CD1c-positive myeloid dendritic cell (primary cell): ENCODE data around the gene MAPT.
"Not testable (repeated sequence)": the region's sequence is repeated elsewhere in the genome, so short reads cannot be mapped to it uniquely, and the experiment has no call there.

Source experiments
- DNase-seq: peaks from one replicate; pipeline ENCODE4 v3.0.0-alpha.2; 2016; ENCODE audit errors: extremely low spot score

The MAPT gene

DNA sequence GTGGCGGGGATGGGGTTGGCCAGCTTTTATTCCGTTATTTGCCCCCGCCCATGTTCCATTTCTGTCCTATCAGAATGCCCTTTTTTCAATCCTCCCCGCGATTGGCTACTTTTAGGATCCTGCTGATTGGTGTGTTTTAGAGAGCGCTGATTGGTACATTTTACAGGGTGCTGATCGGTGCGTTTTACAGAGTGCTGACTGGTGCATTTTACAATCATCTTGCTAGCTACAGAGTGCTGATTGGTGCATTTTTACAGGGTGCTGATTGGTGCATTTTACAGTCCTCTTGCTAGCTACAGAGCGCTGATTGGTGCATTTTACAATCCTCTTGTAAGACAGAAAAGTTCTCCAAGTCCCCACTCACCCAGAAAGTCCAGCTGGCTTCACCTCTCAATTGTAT is 32.2 kb upstream of the MAPT start:
- not testable (repeated sequence) for DNase-seq

DNA sequence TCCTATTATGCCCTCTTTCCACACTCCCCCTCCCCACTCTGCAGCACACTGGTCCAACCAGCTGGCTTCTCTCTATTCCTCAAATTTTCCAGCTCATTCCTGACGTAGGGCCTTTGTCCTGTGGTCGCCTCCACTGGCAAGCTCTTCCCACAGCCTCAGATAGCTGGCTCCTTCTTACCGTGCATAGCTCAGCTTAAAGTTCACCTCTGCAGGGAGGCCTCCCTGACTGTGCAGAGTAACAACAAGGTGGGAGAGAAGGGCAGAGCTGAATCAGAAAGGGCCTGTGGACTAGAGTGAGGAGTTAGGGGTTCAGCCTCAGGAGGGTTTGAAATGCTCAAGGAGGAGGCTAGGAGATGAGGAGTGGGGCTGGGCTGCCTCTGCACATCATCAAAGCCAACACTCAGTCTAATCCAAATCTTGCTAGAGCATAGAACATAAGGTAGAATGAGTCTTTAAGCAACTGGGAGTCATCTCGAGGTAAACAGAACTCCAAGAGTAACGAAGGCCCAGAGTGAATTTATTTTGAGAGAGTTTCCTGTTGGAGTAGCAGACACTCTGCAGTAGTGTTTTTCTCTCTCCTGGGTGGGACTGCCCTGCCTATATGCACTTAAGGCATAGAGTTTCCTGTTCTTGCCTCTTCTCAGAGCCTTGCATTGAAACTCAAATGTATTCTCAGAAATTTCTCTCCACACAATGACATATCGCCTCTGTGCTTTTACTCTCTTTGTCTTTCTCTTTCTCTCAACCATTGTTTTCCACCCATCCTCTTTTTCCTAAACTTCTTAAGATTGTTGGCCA is 30.3 kb upstream of the MAPT start:
- DNase-seq = no peak

DNA sequence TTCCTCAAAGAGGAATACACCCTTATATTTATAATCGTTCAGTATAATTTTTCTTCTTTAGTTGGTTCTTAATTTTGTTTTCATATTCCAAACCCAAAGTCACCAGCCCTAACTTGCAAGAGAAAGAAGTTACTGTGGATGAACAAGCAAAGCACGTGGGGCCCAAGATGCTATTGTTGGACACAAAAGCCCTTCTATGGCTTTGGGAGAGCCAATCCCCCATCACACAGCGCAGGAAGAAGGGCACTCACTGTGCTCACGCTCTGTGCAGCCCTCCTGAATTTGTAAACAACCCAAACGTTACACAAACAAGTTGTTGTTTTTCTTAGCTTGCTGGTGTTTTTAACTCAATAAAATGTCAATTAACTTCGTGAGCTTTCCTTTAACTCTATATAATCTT is 27.2 kb upstream of the MAPT start:
- DNase-seq = no peak

DNA sequence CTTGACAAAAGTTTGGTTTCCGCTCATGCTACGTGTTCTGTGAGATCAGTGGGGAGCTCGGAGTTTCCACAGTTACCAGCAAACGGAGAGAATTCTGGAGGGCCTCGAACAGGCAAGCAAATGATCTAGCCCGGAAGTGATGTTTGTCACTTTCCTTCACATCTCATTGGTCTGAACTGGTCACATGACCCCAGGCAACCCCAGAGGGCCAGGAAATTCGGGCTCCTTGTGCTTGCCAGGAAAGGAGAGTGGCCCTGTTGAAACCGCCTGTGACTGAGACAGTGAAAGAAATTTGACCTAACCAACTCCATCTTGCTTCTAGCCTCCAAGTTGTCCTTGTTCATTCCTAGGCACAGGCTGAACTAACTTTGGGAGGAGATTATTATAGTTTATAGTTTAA is 26.7 kb upstream of the MAPT start:
- DNase-seq = no peak

DNA sequence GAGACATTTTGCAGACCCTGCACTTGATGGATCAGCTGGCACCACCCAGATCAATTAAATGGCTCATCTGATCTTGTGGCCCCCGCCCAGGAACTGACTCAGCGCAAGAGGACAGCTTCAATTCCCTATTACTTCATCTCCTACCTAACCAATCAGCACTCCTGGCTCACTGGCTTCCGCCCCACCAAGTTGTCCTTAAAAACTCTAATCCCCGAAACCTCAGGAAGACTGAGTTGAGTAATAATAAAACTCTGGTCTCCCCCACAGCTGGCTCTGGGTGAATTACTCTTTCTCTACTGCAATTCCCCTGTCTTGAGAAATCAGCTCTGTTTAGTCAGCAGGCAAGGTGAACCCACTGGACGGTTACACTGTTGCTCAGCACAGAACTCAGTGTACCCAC is 26.1 kb upstream of the MAPT start:
- DNase-seq = no peak

DNA sequence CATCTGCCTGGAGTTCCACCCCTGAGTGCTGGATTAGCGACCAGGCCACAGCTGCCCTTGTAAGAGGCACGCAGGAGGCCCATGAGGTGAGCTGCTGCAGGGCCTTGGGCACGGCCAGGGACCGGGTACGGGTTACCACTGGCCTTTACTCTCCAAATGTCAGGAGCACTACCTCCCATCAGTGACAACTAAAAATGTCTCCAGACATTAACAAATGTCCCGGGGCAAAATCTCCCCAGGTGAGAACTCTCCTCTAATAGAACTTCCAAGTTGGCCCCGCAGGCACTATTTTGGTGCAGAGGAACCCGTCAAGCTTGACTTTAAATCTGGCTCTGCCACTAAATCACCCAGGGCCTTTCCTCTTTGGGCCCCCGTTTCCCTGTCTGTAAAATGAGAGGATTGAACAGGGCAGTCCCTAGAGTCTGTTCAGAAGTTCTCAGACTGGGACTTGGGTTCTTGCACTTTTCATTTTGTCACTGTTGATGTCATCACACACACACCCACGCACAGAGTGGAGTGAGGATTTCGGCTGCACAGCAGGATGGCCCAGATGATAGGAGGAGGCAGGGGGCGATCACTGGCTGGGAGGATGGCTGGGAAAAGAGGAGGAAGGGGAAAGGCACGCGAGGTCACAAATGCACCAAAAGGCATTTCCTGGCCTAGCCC is 24.5 kb upstream of the MAPT start:
- DNase-seq = no peak

DNA sequence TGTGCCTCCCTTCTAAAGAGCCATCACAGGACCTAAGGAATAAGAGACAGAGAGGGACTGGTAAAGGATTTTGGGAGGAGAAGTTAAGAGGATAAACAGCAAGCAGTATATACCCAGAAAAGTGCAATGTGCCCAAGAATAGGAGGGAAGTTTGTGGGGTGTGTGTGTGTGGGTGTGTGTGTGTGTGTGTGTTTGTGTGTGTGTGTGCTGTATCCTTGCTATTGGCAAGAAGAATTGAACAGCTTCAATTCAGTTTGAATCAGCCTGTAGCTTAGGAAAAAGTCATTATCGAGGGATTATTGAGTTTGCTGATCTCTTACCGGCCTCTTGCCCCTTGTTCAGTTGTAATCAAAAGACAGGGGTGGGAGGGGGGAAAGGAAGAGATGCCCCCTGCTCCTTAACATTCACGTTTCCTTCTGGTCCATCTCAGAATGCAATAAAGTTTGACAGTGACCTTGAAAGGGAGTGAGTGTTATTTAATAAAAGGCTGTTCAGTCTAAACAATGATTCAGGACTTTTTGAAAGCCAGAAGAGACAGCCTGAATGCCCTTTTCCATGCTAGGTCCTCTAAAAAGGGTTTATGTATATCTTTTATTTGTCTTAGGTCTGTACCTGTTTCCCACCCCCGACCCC is 23.9 kb upstream of the MAPT start:
- DNase-seq = no peak

DNA sequence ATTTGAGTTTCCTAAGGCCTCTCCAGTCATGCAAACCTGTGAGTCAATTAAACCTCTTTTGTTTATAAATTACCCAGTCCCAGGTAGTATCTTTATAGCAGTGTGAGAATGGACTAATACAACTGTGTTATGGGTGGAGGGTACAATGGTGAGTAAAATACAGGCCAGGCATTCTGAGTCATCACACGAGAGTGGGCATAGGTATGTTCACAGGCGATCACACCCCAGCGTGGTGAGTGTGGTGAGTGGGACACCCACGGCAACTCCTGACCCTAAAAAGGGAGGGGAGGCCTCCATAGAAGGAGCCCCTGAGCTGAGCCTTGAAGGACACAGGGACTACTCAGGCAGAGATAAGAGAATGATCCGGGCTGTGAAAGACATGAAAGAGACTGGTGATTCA is 22.6 kb upstream of the MAPT start:
- DNase-seq = no peak

DNA sequence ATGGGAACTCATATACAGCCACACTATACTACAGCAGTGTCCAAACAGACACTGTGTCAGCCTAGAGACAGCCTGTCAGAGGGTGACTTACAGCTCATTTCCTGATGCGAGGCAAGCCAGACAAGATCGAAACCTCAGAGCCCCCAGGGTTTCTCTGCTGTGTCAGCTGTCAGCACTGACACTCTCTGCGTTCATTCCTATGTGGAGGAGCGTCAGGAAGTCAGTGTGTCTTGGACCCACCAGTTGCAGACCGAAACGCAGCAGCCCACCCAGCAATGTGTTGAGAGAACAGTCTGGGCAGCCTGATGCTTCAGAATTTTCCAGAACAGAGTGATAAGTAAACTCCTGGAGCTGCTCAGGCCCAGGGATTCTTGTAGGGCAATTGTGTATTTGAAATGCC is 20.6 kb upstream of the MAPT start:
- DNase-seq = no peak

DNA sequence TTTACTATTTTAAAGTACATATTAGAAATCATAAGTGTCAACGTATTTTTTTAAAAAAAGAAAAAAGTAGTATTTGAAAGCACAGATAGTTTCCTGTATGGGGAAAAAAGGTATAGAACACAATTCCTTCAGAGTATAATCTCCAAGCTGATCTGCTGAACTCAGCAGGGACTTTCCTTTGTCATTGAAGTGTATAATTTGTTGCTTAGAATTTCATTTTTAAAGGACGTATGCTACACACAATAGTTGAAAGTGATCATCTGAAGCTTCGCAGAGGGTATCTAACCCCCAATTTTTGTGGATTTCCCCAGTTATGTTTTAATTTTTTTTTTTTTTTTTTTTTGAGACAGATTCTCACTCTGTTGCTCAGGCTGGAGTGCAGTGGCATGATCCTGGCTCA is 20.2 kb upstream of the MAPT start:
- DNase-seq = no peak

DNA sequence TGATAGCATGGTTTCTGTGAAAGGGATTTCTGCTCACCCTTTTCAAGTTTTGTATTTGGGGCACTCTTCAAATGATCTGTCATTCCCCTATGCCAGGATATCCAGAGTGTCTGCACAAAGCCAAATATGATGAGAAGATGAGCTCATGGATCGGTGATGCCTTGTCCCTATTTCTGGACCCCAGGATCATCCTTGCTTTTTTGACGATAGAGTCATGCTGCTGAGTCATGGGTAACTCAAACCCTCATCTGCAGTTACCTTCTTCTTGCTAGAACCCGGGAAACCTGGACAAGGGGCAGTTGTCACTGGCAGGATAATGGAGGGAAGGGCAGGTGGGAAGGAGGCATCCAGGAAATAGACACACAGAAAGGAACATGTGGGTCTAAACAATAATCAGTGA is 17.8 kb upstream of the MAPT start:
- DNase-seq = no peak

DNA sequence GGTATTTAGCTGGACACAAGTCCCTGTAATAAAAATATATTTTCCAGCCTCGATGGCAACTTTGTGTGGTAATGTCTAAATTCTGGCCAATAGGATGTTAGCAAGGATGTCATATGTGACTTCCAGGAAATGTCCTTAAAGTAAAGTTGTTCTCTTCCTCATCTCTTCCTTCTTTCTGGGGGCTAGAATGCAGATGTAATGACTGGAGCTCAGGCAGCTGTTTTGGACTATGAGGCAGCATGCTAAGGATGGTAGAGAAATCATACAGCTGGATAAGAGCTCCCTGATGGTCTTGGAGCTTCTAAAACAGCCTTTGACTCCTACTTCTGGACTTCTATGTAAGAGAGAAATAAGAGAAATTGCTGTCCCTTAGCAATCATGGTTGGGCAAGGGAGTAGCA is 16.9 kb upstream of the MAPT start:
- DNase-seq = no peak

DNA sequence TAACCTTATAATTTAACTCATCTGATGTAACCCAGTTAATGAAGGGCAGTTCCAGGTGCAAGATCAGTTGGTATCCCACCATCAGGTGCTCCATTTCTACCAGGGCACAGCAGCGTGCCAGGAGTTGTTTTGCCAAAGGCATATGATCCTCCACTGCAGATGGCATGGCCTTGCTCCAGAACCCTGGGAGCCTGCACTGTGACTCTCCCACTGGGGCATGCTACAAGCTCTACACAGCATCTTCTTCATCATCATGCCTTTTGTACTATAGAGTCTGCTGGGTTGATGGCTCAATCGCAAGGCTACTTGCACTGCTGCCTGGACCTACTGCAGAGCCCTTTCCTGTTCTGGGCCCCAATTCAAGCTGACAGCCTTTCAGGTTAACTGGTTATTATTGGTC is 11.3 kb upstream of the MAPT start:
- DNase-seq = no peak

DNA sequence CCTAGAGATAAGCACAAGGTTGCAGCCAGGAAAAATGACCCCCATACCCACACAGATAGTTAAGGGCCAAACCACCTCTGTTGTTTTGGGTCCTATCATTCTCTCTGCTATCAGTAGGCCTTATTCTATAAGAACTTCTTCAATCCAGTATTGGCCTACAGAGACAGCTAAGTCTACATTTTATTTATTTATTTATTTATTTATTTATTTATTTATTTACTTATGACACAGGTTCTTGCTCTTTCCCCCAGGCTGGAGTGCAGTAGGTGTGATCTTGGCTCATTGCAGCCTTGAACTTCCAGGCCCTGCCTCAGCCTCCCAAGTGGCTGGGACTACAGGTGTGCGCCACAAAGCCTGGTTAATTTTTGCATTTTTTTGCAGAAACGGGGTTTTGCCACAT is 7.5 kb upstream of the MAPT start:
- no peak for DNase-seq

DNA sequence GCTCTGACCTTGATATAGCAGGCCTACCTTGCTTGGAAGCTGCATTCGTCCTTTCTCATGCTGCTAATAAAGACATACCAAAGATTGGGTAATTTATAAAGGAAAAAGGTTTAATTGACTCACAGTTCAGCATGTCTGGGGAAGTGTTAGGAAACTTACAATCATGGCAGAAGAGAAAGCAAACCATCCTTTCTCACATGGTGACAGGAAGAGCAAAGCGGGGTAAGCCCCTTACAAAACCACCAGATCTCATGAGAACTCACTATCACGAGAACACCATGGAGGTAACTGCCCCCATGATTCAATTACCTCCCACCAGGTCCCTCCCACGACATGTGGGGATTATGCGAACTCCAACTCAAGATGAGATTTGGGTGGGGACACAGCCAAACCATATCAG is 6.0 kb upstream of the MAPT start:
- no peak for DNase-seq

DNA sequence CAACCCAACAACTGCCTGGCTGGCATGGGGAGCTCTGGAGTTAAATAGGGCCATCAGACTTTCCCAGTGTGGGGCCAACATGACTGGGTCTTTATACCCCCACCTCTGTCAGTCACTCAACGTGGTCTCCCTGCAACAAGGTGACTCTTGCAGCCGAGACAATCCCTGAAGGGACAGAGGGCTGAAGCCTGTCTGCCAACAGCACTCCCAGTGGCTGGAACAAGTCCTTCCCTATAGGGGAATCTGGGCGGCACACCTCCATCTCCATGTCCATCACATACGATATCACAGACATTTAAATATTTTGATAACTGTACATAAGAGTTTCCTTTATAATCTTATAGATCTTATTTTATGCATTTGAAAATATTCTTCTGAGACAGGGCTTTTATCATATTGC is 4.8 kb upstream of the MAPT start:
- no peak for DNase-seq

DNA sequence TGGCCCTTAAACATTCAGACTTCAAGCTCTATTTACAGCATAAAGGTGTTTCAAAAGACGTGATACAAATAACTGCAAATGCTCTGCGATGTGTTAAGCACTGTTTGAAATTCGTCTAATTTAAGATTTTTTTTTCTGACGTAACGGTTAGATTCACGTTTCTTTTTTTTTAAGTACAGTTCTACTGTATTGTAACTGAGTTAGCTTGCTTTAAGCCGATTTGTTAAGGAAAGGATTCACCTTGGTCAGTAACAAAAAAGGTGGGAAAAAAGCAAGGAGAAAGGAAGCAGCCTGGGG is 681 bp upstream of the MAPT start:
- no peak for DNase-seq

DNA sequence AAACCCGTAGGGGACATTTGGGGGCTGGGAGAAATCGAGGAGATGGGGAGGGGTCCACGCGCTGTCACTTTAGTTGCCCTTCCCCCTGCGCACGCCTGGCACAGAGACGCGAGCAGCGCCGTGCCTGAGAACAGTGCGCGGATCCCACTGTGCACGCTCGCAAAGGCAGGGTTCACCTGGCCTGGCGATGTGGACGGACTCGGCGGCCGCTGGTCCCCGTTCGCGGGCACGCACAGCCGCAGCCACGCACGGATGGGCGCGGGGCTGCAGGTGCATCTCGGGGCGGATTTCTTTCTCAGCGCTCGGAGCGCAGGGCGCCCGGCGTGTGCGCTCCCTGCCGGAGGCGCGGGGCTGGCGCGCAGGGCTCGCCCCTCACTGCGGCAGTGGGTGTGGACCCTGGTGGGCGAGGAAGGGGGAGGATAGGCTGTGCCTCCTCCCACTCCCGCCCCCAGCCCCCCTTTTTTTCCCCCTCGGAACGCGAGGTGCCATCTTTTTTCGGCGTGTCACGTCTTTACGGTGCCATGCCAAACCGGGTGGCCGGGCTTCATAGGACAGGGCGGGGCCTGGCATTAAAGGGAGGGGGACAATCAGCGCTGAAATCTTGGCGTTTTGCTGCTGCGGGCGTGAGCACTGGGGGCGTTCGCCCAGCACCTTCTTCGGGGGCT is 1.1 kb downstream of the MAPT start:
- DNase-seq = peak; percentile 2

DNA sequence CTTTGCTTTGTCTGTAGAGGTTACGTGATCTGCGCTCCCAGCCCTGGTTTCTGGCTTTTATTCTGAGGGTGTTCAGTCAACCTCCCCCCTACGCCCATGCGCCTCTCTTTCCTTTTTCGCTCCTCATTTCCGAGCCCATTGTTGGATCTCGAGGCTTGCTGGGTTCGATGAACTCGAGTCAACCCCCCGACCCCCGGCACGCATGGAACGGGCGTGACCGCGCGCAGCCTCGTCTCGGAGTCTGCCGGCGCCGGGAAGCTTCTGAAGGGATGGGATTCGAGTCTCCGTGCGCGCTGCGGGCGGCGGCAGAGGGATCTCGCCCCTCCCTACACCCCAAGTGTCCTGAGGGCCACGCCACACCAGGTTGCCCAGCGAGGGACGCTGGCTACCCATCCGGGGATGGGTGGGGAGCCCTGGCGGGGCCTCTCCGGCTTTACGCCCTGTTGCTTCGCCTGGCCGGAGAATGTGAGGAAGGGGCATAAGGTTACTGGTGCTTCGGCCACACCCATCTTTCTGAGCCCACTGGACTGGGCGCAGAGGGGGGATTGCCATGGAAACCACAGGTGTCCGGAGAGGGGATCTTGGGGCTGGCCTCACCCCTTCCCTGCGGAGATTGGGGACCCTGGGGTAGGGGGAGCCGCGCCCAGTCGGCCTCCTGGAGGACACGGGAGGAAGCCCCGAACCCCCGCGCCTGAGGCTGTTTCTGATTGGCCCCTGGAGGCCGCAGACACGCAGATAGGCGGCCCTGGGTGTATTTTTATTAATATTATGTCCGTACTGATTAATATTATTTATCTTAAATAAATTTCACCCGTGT is 1.8 kb downstream of the MAPT start:
- no peak for DNase-seq

DNA sequence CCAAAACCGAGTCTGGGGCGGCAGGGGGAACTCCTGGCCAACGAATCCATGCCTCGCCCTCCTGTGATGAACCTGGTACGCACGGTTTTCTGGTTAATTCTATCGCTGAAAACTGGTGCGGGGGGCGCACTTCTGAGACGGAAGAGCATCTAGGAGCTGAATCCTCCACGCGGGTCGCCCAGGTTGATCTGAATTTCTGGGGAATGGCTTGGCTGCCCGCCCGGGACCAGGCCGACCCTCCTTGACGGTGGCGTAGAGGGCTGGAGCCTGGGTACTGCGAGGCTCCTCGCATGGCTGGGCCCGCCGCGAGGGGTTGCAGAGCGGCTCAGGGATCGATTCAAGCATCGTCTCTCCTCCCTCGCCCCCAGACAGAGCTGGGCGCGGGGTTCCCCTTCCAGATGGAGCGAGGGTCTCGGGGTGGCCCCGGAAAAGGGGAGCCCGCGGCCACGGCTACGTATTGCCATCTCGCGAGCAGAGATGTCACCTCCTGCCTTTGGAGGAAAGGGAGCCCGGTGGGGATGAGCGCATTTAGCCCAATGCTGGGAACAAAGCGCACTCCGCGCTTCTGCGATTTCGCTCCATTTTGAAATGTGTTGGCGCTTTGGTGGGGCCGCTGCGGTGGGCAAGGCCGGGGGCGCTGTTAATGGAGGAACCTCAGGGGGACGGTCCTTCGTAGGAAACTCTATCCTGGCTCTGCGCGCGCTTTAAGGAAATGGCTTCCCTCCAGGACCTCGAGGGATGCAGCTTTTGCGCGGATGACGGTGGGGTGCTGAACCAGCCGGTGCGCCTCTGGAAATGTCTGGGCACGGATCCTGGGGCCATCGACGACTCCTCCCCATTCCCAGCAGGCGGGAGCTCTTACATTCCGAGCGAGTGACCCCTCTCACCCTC is 2.7 kb downstream of the MAPT start:
- no peak for DNase-seq

DNA sequence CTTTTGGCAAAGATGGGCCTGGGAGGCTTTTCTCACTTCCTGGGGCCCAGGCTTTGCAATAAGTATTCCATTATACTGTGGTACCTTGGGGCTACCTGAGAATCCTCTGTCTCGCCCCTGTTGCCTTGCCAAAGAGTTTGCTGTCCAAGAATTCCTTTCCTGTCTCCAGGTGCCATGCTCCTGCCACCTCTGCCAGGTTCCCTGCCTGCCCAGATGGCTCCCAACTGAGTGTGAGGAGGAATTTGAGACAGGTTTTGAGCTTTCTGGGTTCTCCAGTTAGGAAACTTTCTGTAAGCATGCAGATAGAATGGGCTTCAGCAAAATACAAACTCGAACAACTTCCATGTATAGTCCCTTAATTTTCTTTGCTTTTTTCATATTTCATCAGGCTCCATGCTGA is 5.8 kb downstream of the MAPT start:
- no peak for DNase-seq
